Measurements from ENCODE around the gene P2RY12.
"Not testable (repeated sequence)": the region's sequence is repeated elsewhere in the genome, so short reads cannot be mapped to it uniquely, and the experiment has no call there.

Gene P2RY12

DNA sequence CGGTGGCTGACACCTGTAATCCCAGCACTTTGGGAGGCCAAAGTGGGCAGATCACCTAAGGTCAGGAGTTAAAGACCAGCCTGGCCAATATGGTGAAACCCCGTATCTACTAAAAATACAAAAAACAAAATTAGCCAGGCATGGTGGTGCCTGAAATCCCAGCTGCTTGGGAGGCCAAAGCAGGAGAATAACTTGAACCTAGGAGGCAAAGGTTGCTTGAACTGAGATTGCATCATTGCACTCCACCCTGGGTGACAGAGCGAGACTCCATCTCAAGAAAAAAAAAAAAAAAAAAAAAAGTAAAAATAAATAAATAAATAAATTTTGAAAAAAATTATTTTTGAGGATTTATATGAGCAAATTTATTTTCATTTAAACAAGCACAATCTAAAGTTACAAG, 7.6 kb upstream of the P2RY12 start:
- not testable (repeated sequence) for DNase-seq

GRCh38 chr3:151391720-151392119, 7.2 kb upstream of the P2RY12 start:
- DNase-seq = peak; percentile 79

GRCh38 chr3:151387842-151388241, 3.3 kb upstream of the P2RY12 start:
- DNase-seq = peak; percentile 47

- no peak for DNase-seq
Measured at GRCh38 chr3:151387432-151387831, 2.9 kb upstream of the P2RY12 start.

DNA sequence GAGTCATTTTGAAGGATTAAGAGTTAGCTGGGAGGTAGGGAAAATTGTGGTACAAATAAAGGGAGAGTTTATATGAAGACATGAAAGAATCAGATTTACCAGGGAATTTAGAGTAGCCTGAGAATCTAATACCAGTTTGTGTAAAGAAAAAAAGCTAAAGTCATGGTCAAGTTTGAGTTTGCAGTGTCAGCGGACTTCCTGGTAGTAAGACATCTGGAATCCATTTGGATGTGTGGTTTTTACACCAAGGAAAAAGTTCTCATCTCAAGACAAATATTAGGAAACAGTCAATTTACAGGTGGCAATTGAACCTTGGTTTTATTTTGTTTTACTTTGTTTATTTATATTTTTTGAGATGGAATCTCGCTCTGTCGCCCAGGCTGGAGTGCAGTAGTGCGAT, 1.5 kb upstream of the P2RY12 start:
- no peak for DNase-seq

- no peak for DNase-seq
Measured at GRCh38 chr3:151383956-151384355, 597 bp downstream of the P2RY12 start.

- no peak for DNase-seq
Measured at GRCh38 chr3:151383111-151383510, 1.4 kb downstream of the P2RY12 start.

DNA sequence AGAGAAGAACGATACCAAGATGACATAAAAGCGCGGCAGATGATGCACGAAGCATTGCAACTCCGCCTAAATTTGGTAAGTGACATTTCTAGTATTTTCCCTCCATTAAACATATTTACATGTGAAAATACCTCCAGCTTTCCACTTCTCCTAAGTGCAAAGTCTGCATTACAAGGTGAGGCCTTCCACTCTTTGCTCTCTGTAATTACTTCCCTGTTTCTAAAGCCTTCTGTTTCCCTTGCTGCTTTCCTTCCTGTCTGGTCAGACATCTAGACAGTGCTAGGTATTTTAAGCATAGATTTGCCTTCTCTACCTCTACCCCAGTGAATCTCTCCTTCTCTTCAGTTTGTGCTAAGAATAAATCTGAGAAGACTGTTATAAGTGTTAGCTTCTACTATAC, 1.9 kb downstream of the P2RY12 start:
- no peak for DNase-seq

- DNase-seq = no peak
Measured at GRCh38 chr3:151379083-151379734, 5.3 kb downstream of the P2RY12 start.

- no peak for DNase-seq
Measured at GRCh38 chr3:151377768-151378385, 6.7 kb downstream of the P2RY12 start.

DNA sequence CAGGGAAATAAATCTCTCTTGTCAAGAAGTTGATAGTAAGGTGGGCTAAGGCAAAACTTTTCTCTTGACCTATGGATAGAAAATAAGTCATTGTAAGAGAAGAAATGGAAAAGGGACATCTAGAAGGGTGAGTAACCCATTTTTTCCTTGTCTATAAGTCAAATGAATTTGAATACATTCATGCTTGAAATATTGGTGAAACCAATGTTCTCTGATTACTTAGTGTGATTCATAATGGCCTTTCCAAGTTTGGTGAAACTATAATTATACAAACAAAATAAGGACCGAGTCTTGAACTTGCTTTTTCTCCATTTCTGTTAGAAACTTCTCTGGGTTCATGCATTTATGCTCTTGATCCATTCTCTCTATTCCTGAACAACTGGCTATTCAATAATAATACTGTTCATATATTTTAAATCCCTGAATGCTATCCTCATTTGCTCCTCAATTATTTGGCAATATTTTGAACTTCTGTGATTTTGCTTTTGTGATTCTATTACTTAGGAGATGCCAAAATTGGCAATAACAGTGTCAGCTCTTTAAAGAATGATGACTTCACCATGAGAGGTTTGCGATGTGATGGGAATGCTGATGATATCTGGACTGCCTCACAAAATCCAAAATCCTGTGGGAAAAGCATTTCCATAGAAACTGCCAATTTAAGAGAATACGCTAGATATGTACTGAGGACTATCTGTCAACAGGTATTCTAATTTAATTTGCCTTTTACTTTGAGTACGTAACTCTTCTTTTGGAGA, 12.3 kb downstream of the P2RY12 start:
- no peak for DNase-seq

GRCh38 chr3:151371526-151371925, 13.0 kb downstream of the P2RY12 start:
- DNase-seq = no peak

DNA sequence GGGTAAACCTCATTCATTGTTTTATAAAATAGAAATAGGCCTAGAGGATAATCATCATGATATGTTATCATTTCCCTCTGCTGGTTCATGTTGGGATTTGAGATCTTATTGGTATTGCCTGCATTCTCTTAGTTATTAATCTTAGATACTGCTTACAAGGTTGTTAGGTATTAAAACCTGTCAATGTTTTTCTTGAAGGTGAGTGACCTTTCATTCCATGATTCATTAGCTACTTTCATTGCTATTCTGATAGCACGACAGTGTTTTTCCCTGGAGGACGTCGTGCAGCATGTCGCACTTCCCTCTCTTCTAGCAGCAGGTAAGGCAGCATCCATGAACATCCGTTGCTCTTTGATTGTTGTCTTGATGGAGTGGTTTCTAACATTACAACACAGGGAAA, 17.1 kb downstream of the P2RY12 start:
- no peak for DNase-seq

- DNase-seq = no peak
Measured at GRCh38 chr3:151366993-151367392, 17.6 kb downstream of the P2RY12 start.

DNA sequence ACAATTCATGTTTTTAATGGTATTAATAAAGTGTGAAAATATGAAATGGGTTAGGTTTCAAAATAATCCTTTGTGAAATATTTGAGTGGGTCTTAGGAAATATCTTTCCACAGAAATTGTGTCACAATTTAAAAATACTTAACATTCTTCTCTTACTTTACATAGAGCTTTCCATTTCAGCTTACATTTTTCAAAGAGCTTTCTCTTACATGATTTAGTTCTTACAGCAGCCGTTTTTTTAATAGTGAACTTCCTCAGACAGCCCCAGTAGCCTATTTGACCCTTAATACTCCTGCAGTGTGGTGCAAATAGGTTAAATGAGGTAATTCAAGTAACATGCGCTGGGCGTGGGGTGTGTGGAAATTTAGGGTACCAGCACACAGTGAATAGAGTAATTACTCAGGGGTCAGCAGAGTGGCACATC, 21.8 kb downstream of the P2RY12 start:
- DNase-seq = peak; percentile 61

GRCh38 chr3:151357463-151357850, 27.1 kb downstream of the P2RY12 start:
- no peak for DNase-seq

DNA sequence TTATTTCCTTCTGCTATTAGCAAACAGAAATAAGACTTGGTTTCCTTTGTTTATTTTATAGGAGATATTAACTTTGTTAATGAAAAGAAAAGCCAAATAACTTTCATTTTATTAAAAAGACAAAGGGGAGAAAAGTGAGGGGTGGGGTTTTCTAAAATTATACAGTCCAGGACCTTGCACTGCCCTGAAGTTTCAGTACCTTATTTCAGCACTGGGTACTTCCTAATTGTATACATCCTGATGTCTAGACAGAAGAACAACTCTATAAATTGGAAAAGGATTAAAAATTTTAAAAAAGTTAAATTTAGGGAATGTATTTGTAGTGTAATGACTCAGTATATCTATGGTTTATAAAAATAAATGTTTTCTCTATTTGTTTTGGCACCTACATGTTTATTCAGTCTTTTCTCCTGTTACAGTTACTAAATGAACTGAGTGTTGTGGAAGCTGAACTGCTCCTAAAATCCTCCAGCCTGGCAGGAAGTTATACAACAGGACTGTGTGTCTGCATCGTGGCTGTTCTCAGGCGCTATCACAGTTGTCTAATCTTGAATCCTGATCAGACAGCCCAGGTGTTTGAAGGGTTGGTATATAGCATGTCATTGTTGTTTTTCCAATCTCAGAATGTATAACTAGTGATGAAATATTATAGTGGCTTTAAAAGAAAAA, 27.6 kb downstream of the P2RY12 start:
- no peak for DNase-seq

DNA sequence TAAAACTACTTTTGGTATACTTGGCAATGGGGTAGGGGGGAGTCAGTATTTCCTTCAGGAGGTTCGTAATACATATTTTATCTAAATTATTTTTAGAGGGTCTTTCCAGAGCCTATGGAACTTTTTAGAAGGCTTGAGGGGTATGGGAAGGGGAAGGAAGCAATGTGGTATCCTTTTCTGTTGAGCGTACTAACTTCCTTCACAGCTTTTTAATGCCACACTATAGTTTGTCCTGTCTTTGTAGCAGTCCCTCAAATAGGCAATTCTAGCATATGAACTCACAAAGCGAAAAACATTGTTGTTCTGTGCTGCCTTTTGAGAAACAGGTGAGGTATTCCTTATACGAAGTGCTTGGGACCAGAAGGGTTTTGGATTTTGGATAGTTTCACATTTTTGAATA, 32.9 kb downstream of the P2RY12 start:
- no peak for DNase-seq

- DNase-seq = peak; percentile 76
Measured at GRCh38 chr3:151351219-151351618, 33.3 kb downstream of the P2RY12 start.

- DNase-seq = no peak
Measured at GRCh38 chr3:151350656-151351055, 33.9 kb downstream of the P2RY12 start.

GRCh38 chr3:151347432-151347831, 37.1 kb downstream of the P2RY12 start:
- peak; percentile 78 for DNase-seq

GRCh38 chr3:151346292-151346691, 38.3 kb downstream of the P2RY12 start:
- peak; percentile 71 for DNase-seq

DNA sequence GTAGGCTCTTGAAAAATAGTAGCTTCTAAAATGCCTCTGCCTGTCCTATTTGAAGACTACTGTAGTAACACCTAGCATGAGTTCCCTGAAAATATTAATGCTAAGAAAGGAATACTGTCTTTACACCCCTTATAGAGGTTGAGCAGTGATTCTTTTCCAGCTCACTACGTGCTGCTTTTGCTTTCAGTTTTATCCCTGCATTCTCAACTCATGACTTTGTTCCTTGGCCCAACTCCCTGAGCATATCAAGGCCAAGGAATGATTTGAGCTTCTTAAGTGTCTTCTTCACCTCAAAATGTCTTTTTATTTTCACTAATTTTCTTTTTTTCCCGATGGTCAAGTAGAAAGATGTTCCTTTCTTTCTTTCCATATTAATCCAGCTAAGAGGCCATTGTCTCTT, 38.7 kb downstream of the P2RY12 start:
- DNase-seq = peak; percentile 59

DNA sequence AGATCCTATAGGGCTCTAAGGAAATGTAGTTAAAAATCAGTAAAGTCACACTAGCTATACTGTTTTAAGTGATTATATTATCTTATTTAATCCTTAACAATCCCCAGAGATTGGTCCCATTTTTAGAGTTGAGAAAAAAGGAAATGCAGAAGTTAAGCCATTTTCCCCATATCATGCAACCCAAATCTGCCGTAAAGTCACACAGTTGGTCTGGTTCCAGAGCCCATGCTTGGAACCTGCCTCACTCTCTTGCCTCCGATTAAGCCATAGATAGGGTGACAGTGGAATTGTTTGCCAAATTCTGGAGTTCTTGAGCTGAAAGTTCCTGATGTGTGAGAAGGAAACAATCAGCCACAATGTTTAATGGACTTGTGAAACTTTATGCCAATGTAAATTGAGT, 52.9 kb downstream of the P2RY12 start:
- DNase-seq = peak; percentile 57

All from suppressor macrophage treated with lipopolysaccharide for 4 hours (primary cell).